Activated T-cell treated with anti-CD3 and anti-CD28 coated beads, Interleukin-2, amount 50 U/mL, for 1 hour (primary cell): ENCODE results near the gene CCDC69.

Source experiments
- DNase-seq: peaks from one replicate; pipeline ENCODE4 v3.0.0-alpha.2; 2020

CCDC69 gene

DNA sequence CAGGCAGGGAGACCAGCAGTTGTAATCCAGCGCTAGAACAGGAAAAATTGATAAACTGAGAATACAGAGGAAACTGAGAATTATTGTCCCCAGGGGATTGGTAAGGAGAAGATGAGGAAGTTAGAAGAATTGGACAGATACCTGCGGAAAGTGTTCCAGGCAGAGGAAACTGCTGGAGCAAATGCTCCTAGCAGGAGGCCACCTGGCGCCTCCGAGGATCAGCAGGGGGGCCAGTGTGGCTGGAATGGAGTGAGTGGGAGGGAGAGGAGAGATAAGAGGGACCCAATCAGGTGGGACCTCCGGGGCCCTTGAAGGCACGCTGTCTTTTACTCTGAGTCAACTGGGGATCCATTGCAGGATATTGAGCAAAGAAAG lies 65.6 kb downstream of the CCDC69 start:
- no peak for DNase-seq

GRCh38 chr5:151157426-151158286 lies 66.2 kb downstream of the CCDC69 start, which contains the start of gene ANXA6:
ANXA6 (minus strand) TSS chr5:151157779; CDS start chr5:151147901, 9,878 bp downstream.
- peak; percentile 69 for DNase-seq

GRCh38 chr5:151156507-151157420 lies 67.1 kb downstream of the CCDC69 start:
- peak; percentile 40 for DNase-seq

DNA sequence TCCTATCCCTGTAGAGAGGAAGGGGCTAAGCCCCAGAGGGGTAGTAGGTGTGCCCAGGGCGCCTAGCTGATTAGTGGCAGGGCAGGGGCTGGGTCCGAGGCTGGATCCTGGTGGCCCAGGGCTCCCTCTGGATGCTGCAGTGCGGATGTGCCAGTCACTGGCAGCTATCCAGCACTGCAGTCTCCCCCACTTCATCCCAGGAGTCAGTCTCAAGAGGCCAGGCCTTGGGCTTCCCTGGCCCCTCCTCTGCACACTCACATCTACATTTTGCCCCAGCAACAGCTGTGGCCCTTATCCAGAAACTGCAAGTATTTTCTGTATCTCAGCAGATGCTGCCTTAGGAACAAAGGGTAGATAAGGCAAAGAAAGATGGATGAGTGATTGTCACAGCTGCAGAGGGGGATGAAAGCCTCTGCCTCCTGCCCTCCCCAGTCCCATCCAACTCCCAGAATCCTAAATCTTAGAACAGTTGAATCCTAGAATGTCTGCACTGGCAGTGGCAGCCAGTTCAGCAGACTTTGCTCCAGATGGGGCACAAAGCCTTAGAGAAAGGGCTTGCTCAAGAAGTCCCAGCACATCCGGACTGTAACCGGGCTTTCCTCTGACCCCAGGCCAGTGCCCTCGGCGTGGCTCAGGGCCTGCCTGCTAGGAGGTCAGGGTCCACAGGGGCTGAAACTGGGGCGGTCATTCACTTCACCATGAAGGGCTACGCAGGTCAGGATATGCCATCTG lies 68.0 kb downstream of the CCDC69 start:
- DNase-seq, result peak; percentile 31

DNA sequence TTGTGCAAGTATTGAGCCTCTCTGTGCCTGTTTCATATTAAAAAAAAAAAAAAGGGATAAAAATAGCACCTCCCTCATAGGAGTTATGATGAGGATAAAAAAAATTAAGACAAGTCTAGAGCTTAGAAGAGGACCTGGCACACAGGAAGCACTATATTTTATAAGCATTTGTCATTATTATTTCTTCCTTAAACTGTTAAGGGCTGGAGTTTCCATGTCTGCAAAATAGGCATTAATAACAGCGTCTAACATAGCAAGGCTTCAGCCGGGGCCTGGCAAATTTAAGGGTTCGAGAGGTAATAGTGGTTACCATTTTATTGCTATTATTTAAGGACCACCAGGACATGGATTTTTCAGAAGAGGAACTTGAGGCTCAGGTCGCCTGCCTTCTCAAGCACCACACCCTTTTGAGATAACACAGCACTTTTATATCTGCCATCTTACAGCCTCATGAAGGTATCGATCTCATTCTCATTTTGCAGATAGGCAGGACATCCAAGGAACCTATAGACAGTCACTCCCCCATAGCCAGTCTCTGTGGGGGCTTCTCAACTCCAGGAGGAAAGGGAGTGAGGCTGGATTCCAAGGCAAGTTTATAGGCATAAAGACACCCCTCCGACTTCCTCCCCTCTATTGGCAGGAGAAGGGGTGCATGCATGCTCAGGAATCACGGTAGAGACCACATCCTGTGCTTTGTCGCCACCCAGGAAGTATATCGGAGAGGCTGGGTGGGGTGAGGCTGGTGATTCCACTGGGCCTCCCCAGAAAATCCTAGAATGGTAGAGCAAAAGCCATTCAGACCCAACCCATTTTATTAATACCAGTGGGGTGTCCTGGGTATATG lies 68.7 kb downstream of the CCDC69 start:
- DNase-seq, result peak; percentile 49

DNA sequence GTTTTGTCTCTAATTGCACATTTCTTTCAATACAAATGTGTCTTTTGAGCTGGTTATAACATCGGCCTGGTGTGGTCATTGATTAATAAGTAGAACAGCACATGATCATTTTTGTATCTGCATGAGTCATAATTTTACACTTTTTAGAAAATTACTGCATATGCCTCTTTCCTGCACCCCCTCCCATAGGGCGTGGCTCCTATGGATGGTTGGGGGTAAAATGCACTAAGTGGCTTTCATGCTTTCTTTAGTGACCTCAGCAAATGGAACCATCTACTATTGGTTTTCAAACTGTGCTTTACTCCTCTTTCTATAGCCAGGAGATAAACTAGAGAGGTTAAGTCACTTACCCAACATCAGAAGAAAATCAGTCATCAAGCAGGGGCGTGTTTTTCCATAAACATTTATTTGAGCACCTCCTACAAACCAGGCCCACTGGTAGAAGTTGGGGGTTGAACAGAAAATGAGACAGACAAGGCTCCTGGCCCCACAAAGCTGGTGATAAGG lies 70.1 kb downstream of the CCDC69 start:
- peak; percentile 39 for DNase-seq

GRCh38 chr5:151153300-151153699 lies 70.6 kb downstream of the CCDC69 start:
- no peak for DNase-seq

GRCh38 chr5:151151793-151152192 lies 72.1 kb downstream of the CCDC69 start:
- DNase-seq, result no peak

DNA sequence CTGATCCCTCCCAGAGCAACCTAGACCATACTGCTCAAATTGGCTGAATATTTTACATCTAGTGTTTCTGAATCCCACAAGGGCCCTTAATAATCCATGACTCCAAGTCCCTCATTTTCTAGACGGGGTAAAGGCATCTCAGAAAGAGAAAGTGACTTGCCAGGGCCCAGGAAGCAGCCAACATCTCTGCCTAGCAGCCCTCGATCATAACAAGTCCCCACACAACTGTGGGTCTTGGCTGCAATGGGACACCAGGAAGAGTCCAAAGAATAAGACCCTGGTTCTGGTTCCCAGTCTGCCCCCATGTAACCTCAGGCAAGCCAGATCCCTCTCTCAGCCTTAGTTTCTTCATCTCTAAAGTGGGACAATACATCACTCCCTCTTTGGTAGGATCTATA lies 72.6 kb downstream of the CCDC69 start:
- DNase-seq, result no peak

- DNase-seq, result peak; percentile 75
Measured at GRCh38 chr5:151150471-151151262, 73.2 kb downstream of the CCDC69 start.

- DNase-seq, result no peak
Measured at GRCh38 chr5:151148583-151148982, 75.3 kb downstream of the CCDC69 start.

DNA sequence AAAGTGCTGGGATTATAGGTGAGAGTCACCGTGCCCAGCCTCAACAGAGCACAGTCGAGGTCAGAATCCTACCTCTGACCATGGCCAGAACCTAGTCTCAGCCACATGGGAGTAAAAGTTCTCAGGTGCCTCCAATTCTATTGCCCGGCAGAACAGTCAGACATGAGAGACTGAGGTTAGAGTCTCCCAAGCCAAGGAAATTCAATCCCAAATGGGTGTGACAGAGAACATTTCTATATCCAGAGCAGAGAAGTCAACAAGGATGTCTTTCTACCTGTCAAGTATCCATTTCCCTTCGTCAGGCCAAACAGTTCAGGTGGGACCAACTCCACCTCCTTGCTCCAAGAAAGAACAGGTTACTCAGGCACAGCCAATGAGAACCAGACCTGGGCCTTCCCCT lies 76.9 kb downstream of the CCDC69 start:
- DNase-seq, result no peak

DNA sequence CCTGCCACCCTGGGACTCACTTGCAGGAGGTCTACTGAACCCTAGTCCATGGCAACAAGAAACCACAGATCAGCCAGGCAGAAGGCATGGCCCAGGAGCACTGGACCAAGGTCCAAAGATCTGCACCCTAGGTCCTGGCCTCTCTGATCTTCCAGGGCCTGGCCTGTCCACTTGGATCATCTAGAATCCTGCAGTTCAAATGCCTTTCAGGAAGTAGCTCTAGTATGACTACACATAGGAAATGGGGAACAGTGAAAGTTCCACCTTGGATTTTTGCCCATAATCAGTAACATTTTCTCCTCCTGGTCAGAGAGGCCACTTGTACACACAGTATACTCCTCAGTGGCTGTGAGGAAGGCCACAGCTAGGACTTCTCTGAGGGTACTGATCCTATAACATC lies 77.8 kb downstream of the CCDC69 start:
- no peak for DNase-seq

DNA sequence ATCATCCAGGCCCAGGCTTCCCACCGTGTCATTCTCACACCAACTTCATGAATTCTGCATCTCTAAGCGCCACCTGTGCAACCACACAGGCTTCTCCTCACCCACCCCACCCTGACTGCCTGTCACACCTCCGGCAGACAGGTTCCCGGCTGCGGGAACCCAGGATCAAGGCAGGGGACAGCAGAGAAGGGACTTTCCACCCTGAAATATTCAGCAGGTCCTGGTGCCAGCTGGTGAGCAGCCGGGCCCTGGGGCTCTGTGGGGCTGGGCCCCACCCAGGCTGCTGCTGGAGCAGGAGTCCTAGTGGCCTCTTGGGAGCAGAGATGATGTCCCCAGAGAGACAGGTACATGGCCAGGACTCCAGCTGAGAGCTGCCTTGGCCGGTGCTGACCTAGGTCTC lies 79.0 kb downstream of the CCDC69 start:
- DNase-seq, result no peak

DNA sequence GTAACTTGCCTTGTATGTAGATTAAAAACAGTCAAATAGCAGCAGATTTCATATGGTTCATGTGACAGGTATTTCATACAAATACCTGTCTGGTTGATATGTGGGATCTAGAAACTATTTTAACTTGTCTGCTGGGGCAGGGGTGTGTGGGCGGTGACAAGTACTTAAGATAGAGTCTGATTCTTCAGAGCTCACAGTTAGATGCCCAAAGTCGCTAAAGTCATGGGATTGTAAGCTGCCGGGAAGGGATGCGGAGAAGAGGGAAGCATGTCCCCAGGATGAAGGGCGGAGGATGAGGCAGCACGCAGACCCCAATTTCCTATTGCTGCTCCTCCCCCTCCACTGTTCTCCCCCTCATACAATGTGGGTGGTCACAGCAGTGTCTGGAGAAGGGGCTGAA lies 79.6 kb downstream of the CCDC69 start:
- DNase-seq, result no peak

DNA sequence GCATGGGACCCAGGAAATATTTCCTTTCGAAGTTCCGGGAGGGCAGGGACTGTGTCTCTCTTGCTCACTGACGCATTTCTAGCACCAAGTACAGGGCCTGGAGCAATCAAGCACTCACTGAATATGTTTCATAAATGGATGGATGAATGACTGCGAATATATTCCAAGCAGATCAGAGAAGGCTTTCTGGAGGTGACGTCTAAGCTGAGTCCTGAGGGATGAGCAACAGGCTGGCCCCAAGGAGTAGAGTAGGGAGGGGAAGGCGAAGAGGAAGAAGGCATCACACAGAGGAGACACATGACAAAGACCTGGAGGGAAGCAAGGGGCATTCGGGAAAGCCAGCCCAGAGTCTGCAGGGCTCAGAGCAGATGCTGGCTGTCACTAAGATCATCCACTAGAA lies 80.2 kb downstream of the CCDC69 start:
- no peak for DNase-seq

GRCh38 chr5:151142933-151143332 lies 81.0 kb downstream of the CCDC69 start:
- DNase-seq, result no peak

DNA sequence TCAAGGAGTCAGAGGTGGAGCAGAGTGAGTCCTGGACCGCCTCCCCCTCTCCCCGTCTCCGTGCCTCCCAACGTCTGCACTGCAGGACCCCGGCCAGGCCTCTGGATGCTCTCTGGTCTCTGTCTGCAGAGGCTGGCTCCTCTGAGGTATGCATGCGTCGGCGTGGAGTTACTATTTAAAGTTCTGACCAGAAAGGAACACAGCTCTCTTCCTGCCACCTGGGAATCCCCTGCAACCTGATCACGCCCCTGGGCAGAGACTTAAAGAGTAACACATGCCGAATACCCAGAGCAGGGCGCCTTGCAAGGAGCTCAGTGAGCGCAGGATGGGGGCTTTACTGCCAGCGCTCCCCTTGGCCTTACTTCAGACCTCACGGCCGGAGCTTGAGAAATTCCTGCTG lies 82.4 kb downstream of the CCDC69 start:
- DNase-seq, result peak; percentile 57

- no peak for DNase-seq
Measured at GRCh38 chr5:151140686-151141459, 83.0 kb downstream of the CCDC69 start.

- no peak for DNase-seq
Measured at GRCh38 chr5:151139646-151140045, 84.2 kb downstream of the CCDC69 start.
